Measurements from ENCODE around the gene VAMP1.

The VAMP1 gene

GRCh38 chr12:6423267-6424007 is 47.0 kb downstream of the VAMP1 start:
- DNase-seq = peak; percentile 73

GRCh38 chr12:6420364-6420763 is 50.1 kb downstream of the VAMP1 start:
- no peak for DNase-seq

DNA sequence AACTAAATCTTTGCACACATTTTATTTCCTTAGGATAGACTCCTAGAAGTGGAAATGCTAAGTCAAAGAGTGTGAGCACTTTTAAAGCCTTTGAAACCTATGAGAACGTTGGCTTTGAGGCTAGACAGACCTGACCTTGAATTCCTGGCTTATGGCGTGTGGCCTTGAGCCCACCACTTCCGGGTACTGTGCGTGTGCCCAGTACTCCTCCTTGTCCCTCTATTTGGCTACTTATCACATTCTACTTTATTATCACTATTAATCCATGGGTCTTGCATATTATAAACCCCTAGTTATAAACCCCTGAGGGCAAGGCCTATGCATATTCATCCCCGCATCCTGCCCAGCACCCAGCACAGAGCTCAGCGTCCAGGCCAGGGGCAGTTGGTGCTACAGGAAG is 51.7 kb downstream of the VAMP1 start:
- no peak for DNase-seq

DNA sequence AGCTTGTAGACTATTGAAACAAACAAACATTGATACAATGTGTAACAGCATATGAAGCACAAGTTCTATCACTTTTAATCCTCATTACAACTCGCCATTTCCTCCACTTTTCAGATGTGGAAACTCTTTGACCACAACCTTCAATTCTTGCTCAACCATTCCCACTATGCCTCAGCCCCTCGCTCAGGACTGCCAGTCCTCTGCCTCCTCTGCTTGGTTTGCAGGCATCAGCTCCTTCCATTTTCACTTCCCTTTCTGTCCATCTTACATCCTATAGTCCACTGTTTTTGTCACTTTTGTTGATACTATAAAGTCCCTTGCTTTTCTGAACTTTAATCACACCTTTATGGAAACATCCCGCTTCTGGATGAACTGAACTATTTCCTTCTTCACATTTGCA is 53.9 kb downstream of the VAMP1 start:
- no peak for DNase-seq

All from activated T-cell treated with anti-CD3 and anti-CD28 coated beads, Interleukin-2, amount 50 U/mL, for 1 hour (primary cell).